Activated CD8-positive, alpha-beta memory T cell treated with anti-CD3 and anti-CD28 coated beads, Interleukin-2, amount 50 U/mL, for 1 hour (primary cell): Measurements from ENCODE around the gene MAP7.
"Not testable (repeated sequence)": the region's sequence is repeated elsewhere in the genome, so short reads cannot be mapped to it uniquely, and the experiment has no call there.

Experiments used
- DNase-seq: peaks from one replicate; pipeline ENCODE4 v3.0.0-alpha.2; 2020; ENCODE audit errors: extremely low read depth

The MAP7 gene

GRCh38 chr6:136468711-136469110, 81.5 kb downstream of the MAP7 start:
- no peak for DNase-seq

GRCh38 chr6:136467186-136467585, 83.0 kb downstream of the MAP7 start:
- DNase-seq = no peak

GRCh38 chr6:136466777-136467176, 83.4 kb downstream of the MAP7 start:
- DNase-seq = no peak

- no peak for DNase-seq
These were observed 84.4 kb downstream of the MAP7 start for GRCh38 chr6:136465766-136466303.

GRCh38 chr6:136464874-136465273, 85.3 kb downstream of the MAP7 start:
- DNase-seq = no peak

GRCh38 chr6:136464148-136464547, 86.1 kb downstream of the MAP7 start:
- no peak for DNase-seq

GRCh38 chr6:136463743-136464142, 86.5 kb downstream of the MAP7 start:
- no peak for DNase-seq

- DNase-seq = no peak
These were observed 103.5 kb downstream of the MAP7 start for GRCh38 chr6:136446579-136447187.

GRCh38 chr6:136446145-136446544, 104.1 kb downstream of the MAP7 start:
- DNase-seq = no peak

- no peak for DNase-seq
These were observed 105.2 kb downstream of the MAP7 start for GRCh38 chr6:136445063-136445462.

GRCh38 chr6:136440203-136440602, 110.0 kb downstream of the MAP7 start:
- DNase-seq = no peak

- no peak for DNase-seq
These were observed 110.6 kb downstream of the MAP7 start for GRCh38 chr6:136439514-136440190.

- DNase-seq = no peak
These were observed 111.8 kb downstream of the MAP7 start for GRCh38 chr6:136438441-136438840.

GRCh38 chr6:136437246-136437645, 113.0 kb downstream of the MAP7 start:
- DNase-seq = no peak

- DNase-seq = no peak
These were observed 115.1 kb downstream of the MAP7 start for GRCh38 chr6:136435101-136435500.

GRCh38 chr6:136431306-136431705, 118.9 kb downstream of the MAP7 start:
- DNase-seq = not testable (repeated sequence)

- no peak for DNase-seq
These were observed 120.8 kb downstream of the MAP7 start for GRCh38 chr6:136429264-136430065.

GRCh38 chr6:136427378-136427717, 122.9 kb downstream of the MAP7 start:
- DNase-seq = no peak

- no peak for DNase-seq
These were observed 123.4 kb downstream of the MAP7 start for GRCh38 chr6:136426627-136427377.

- no peak for DNase-seq
These were observed 124.4 kb downstream of the MAP7 start for GRCh38 chr6:136425793-136426192.

GRCh38 chr6:136424901-136425300, 125.3 kb downstream of the MAP7 start:
- no peak for DNase-seq

- no peak for DNase-seq
These were observed 125.8 kb downstream of the MAP7 start for GRCh38 chr6:136424450-136424849.
